ENCODE data around the gene HSPB9.
"Not testable (repeated sequence)": the region's sequence is repeated elsewhere in the genome, so short reads cannot be mapped to it uniquely, and the experiment has no call there.

HSPB9 gene

GRCh38 chr17:42120161-42120769 lies 2.3 kb upstream of the HSPB9 start:
- no peak for DNase-seq (ENCODE audit: low read depth, low spot score)

GRCh38 chr17:42120770-42121769 lies 1.5 kb upstream of the HSPB9 start, which contains the start of gene KAT2A:
TSS of gene KAT2A (minus strand) at chr17:42121367. CDS start at chr17:42121304, 63 bp downstream.
- DNase-seq (ENCODE audit: low read depth, low spot score), result no peak

GRCh38 chr17:42124256-42124655 lies 1.7 kb downstream of the HSPB9 start:
- DNase-seq (ENCODE audit: low read depth, low spot score), result no peak

- DNase-seq (ENCODE audit: low read depth, low spot score), result no peak
Measured at GRCh38 chr17:42125565-42125964, 3.0 kb downstream of the HSPB9 start.

- DNase-seq (ENCODE audit: low read depth, low spot score), result no peak
Measured at GRCh38 chr17:42126836-42127235, 4.2 kb downstream of the HSPB9 start.

- DNase-seq (ENCODE audit: low read depth, low spot score), result no peak
Measured at GRCh38 chr17:42127414-42127813, 4.8 kb downstream of the HSPB9 start.

- DNase-seq (ENCODE audit: low read depth, low spot score), result no peak
Measured at GRCh38 chr17:42129109-42129837, 6.7 kb downstream of the HSPB9 start.

GRCh38 chr17:42130310-42130936 lies 7.8 kb downstream of the HSPB9 start:
- DNase-seq (ENCODE audit: low read depth, low spot score), result no peak

- DNase-seq (ENCODE audit: low read depth, low spot score), result no peak
Measured at GRCh38 chr17:42131232-42131631, 8.6 kb downstream of the HSPB9 start.

- DNase-seq (ENCODE audit: low read depth, low spot score), result no peak
Measured at GRCh38 chr17:42131981-42132432, 9.4 kb downstream of the HSPB9 start.

- DNase-seq (ENCODE audit: low read depth, low spot score), result no peak
Measured at GRCh38 chr17:42132941-42133340, 10.3 kb downstream of the HSPB9 start.

- DNase-seq (ENCODE audit: low read depth, low spot score), result no peak
Measured at GRCh38 chr17:42133461-42134041, 10.9 kb downstream of the HSPB9 start.

- DNase-seq (ENCODE audit: low read depth, low spot score), result no peak
Measured at GRCh38 chr17:42135151-42135550, 12.5 kb downstream of the HSPB9 start.

- no peak for DNase-seq (ENCODE audit: low read depth, low spot score)
Measured at GRCh38 chr17:42135664-42136653, 13.4 kb downstream of the HSPB9 start.

- DNase-seq (ENCODE audit: low read depth, low spot score), result no peak
Measured at GRCh38 chr17:42136654-42137051, 14.0 kb downstream of the HSPB9 start.

GRCh38 chr17:42138749-42139492 lies 16.3 kb downstream of the HSPB9 start:
- DNase-seq (ENCODE audit: low read depth, low spot score), result no peak

GRCh38 chr17:42140690-42141089 lies 18.1 kb downstream of the HSPB9 start:
- not testable (repeated sequence) for DNase-seq (ENCODE audit: low read depth, low spot score)

GRCh38 chr17:42141382-42141781 lies 18.8 kb downstream of the HSPB9 start:
- DNase-seq (ENCODE audit: low read depth, low spot score), result no peak

- no peak for DNase-seq (ENCODE audit: low read depth, low spot score)
Measured at GRCh38 chr17:42142371-42142896, 19.8 kb downstream of the HSPB9 start.
